Peyer's patch (tissue), 4 donors: Measurements from ENCODE around the gene ASCL5. TPM values are rescaled to one million over a fixed set of nuclear protein-coding genes. Genes with fewer than 3 reads are reported as not detected.

Experiments used
- DNase-seq, 3 donors: peaks; one replicate each; pipeline ENCODE4 v3.0.0-alpha.2; 2017 to 2019
- H3K27ac ChIP-seq, 4 donors: fragments of 200-600 bp; sonication (generic); one replicate each; pipeline ENCODE4 v1.5.1; 2016 to 2019
- H3K27me3 ChIP-seq, 2 donors: fragments of 200-600 bp; sonication (generic); one replicate each; pipeline ENCODE4 v1.5.1; 2019
- H3K36me3 ChIP-seq, 3 donors: fragments of 200-600 bp; sonication (generic); one replicate each; pipeline ENCODE4 v1.5.1; 2016 to 2019
- H3K4me1 ChIP-seq, 4 donors: fragments of 200-600 bp; sonication (generic); one replicate each; pipeline ENCODE4 v1.5.1; 2016 to 2019
- H3K4me3 ChIP-seq, 4 donors: fragments of 200-600 bp; sonication (generic); 1 replicate in 3 of 4; 2 replicates in 1 of 4; pipeline ENCODE4 v1.5.1; 2016 to 2019; ENCODE audit warnings: mild to moderate bottlenecking in 1 of 4
- H3K9me3 ChIP-seq, 4 donors: fragments of 200-600 bp; sonication (generic); one replicate each; pipeline ENCODE4 v1.5.1; 2016 to 2019; ENCODE audit warnings: mild to moderate bottlenecking in 1 of 4
- CTCF ChIP-seq, 6 experiments: fragments of 450-650 bp in 4 of 6; fragments of 200-600 bp in 2 of 6; sonication (generic) in 1 of 6; IDR thresholded peaks; one replicate each; pipeline ENCODE4 v1.5.1; 2017 to 2019; ENCODE audit warnings: antibody characterized with exemption in 6 of 6, mild to moderate bottlenecking in 3 of 6, moderate library complexity in 1 of 6
- POLR2A ChIP-seq, 2 donors: fragments of 450-650 bp; IDR thresholded peaks; one replicate each; pipeline ENCODE4 v1.5.1; 2017; ENCODE audit warnings: antibody characterized with exemption in 2 of 2, mild to moderate bottlenecking in 2 of 2, moderate library complexity in 2 of 2
- total RNA-seq, 4 donors: library from RNA; depleted of rRNA; stranded (reverse); fragments of >200 nt; gene quantifications; one replicate each; pipeline ENCODE4 v1.1.0, GENCODE V29; 2016

The ASCL5 gene
- total RNA-seq: not detected

- DNase-seq: peak in 2 of 3 donors; percentile 62 to 63
- Histone ChIP-seq H3K4me3 (no peak within 1 kb of the TSS), H3K4me1 (peaks cover 0 to 7% (median 0%) of the 10 kb centered on the region in 4 donors), H3K36me3 (no peaks in the 10 kb centered on the region), H3K9me3 (no peaks in the 10 kb centered on the region), H3K27me3 (no peaks in the 10 kb centered on the region), H3K27ac (no peak within 1 kb of the TSS)
- no peak for TF ChIP-seq POLR2A (IDR thresholded peaks at IDR 0.05)
- peak in 3 of 6 experiments; percentile 20 to 41 (median 23) for TF ChIP-seq CTCF (IDR thresholded peaks at IDR 0.05)
Observed at GRCh38 chr1:201126832-201127754, at the start of gene ASCL5. TSS of gene ASCL5 (minus strand) at chr1:201127184. CDS start at chr1:201115372, 11,812 bp downstream.

- Histone ChIP-seq H3K4me3 (no peak overlapping the region), H3K36me3 (no peaks in the 10 kb centered on the region), H3K27ac (no peak overlapping the region), H3K27me3 (no peaks in the 10 kb centered on the region), H3K9me3 (no peaks in the 10 kb centered on the region), H3K4me1 (peaks cover 0 to 10% (median 2%) of the 10 kb centered on the region in 4 donors)
- no peak for DNase-seq
- no peak for TF ChIP-seq POLR2A (IDR thresholded peaks at IDR 0.05)
- no peak for TF ChIP-seq CTCF (IDR thresholded peaks at IDR 0.05)
Observed at GRCh38 chr1:201175820-201176500, 49.0 kb upstream of the ASCL5 start.

GRCh38 chr1:201173736-201174135, 46.8 kb upstream of the ASCL5 start:
- TF ChIP-seq POLR2A (IDR thresholded peaks at IDR 0.05) (no peak), CTCF (IDR thresholded peaks at IDR 0.05) (no peak)
- no peaks in the 10 kb centered on the region for H3K36me3 ChIP-seq
- no peaks in the 10 kb centered on the region for H3K27me3 ChIP-seq
- H3K4me1 ChIP-seq: peaks cover 0 to 14% (median 2%) of the 10 kb centered on the region in 4 donors
- DNase-seq: no peak
- H3K27ac ChIP-seq: no peak overlapping the region
- H3K9me3 ChIP-seq: no peaks in the 10 kb centered on the region
- no peak overlapping the region for H3K4me3 ChIP-seq

- Histone ChIP-seq H3K36me3 (no peaks in the 10 kb centered on the region), H3K27me3 (no peaks in the 10 kb centered on the region), H3K9me3 (no peaks in the 10 kb centered on the region), H3K4me3 (no peak overlapping the region), H3K4me1 (peaks cover 0 to 14% (median 2%) of the 10 kb centered on the region in 4 donors), H3K27ac (no peak overlapping the region)
- no peak for TF ChIP-seq CTCF (IDR thresholded peaks at IDR 0.05)
- TF ChIP-seq POLR2A (IDR thresholded peaks at IDR 0.05): no peak
- DNase-seq: no peak
Observed at GRCh38 chr1:201172999-201173610, 46.1 kb upstream of the ASCL5 start.

GRCh38 chr1:201172326-201172725, 45.3 kb upstream of the ASCL5 start:
- Histone ChIP-seq H3K27ac (no peak overlapping the region), H3K4me3 (no peak overlapping the region), H3K36me3 (no peaks in the 10 kb centered on the region), H3K9me3 (no peaks in the 10 kb centered on the region), H3K4me1 (peaks cover 0 to 14% (median 2%) of the 10 kb centered on the region in 4 donors), H3K27me3 (no peaks in the 10 kb centered on the region)
- no peak for DNase-seq
- TF ChIP-seq CTCF (IDR thresholded peaks at IDR 0.05): no peak
- TF ChIP-seq POLR2A (IDR thresholded peaks at IDR 0.05): no peak
